Endothelial cell of coronary artery (primary cell): ENCODE measurements around the gene TP53TG3C. TPM values are rescaled to one million over a fixed set of nuclear protein-coding genes. Genes with fewer than 3 reads are reported as not detected.

Experiments used
- total RNA-seq: library from RNA; depleted of rRNA; stranded (reverse); fragments of >200 nt; gene quantifications from 2 replicates; pipeline ENCODE4 v1.2.3, GENCODE V29; 2014

Gene TP53TG3C, protein sequence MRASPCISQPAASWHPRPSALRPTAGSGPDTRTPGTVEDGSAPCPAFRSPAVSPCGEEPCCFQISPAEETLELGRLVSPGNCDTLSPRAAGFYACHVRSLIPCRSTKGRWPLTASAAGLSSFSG
- not detected in 2 replicates for total RNA-seq

DNA sequence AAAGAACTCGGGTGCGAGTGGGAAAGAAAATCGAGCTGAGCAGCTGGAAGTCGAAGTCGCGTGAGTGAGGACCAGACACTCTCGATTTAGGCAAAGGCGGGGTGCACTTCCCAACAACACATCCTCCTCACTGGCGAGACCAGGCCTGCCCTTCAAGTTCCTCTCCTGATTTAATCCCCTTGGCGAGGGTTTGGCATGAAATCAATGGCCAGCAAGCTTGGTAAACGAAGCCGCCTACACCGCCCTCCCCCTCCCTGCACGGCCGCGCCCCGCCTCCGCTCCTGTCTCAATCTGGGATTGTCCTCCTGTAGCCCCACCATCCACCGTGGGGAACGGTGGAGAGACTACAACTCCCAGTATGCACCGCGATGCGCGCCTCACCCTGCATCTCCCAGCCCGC, at the start of gene TP53TG3C:
TP53TG3C (plus strand) TSS at position 301 of the 400 bp plus-strand sequence; CDS start at position 369, 68 bp downstream.

Other genes starting within 250 kb of the TP53TG3C start
- not detected in 2 replicates for gene TP53TG3E, start 110.1 kb downstream of the TP53TG3C start, total RNA-seq
- not detected in 2 replicates for gene TP53TG3B, start 166.6 kb downstream of the TP53TG3C start, total RNA-seq